HUES64 (cell line): ENCODE results near the gene GOLGA2.

ENCODE experiments used
- H3K27ac ChIP-seq: 2 replicates; pipeline ENCODE4 v1.7.0; 2013; ENCODE audit warnings: low read depth, low read length, inconsistent platforms
- H3K27me3 ChIP-seq: 2 replicates; pipeline ENCODE4 v1.6.1; 2013; ENCODE audit warnings: mild to moderate bottlenecking, low read length; ENCODE audit not compliant: insufficient read depth
- H3K36me3 ChIP-seq: 2 replicates; pipeline ENCODE4 v1.6.1; 2013; ENCODE audit warnings: mild to moderate bottlenecking, low read length; ENCODE audit not compliant: insufficient read depth
- H3K4me1 ChIP-seq: 2 replicates; pipeline ENCODE4 v1.6.1; 2013; ENCODE audit warnings: mild to moderate bottlenecking, low read length, moderate library complexity; ENCODE audit not compliant: insufficient read depth
- H3K4me3 ChIP-seq: 2 replicates; pipeline ENCODE4 v1.5.1; 2013; ENCODE audit warnings: mild to moderate bottlenecking, low read length, moderate library complexity
- H3K9ac ChIP-seq: 2 replicates; pipeline ENCODE4 v1.6.1; 2013; ENCODE audit warnings: mild to moderate bottlenecking, low read depth, low read length
- H3K9me3 ChIP-seq: 2 replicates; pipeline ENCODE4 v1.6.1; 2013; ENCODE audit warnings: low read depth, low read length; ENCODE audit not compliant: insufficient read depth
- WGBS: fragments of 150-250, 120-280 bp; methylation state at CpG from one replicate; pipeline ENCODE4 v1.1.7; 2013; ENCODE audit warnings: missing lambda C conversion rate; 5-methylcytosine and 5-hydroxymethylcytosine counted together

Gene GOLGA2

DNA sequence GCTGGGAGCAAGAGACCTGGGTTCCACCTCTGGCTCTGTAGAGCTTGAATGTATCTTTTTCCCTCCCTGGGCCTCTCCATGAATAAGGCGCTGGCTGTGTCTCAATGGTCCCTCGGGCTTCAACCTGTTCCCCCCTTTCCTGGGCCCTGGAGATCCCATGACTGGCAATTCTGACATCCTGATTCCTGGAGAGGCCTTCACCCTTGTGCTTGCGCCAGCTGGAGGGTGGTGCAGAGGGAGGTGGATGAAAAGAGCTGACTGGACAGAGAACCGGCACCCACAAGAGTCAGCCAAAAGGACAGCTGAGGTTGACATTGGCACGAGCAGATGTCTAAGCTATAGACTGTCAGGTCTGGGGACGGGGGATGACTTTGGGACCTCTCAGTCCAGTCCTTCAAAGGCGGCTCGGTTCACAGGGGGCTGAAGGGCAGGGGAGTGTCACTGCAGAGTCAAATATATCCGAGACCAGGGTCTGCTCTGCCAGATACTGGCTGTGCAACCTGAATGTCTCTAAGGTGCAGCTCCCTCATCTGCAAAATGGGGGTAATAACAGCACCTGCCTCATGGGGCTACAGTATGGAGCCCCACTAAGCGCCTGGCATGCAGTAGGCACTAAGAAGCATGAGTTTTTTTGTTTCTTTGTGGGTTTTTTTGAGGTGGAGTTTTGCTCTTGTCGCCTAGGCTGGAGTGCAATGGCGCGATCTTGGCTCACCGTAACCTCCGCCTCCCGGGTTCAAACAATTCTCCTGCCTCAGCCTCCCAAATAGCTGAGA lies 58.8 kb downstream of the GOLGA2 start:
- 93% methylated on average over 16 of the region's 16 CpGs for WGBS

DNA sequence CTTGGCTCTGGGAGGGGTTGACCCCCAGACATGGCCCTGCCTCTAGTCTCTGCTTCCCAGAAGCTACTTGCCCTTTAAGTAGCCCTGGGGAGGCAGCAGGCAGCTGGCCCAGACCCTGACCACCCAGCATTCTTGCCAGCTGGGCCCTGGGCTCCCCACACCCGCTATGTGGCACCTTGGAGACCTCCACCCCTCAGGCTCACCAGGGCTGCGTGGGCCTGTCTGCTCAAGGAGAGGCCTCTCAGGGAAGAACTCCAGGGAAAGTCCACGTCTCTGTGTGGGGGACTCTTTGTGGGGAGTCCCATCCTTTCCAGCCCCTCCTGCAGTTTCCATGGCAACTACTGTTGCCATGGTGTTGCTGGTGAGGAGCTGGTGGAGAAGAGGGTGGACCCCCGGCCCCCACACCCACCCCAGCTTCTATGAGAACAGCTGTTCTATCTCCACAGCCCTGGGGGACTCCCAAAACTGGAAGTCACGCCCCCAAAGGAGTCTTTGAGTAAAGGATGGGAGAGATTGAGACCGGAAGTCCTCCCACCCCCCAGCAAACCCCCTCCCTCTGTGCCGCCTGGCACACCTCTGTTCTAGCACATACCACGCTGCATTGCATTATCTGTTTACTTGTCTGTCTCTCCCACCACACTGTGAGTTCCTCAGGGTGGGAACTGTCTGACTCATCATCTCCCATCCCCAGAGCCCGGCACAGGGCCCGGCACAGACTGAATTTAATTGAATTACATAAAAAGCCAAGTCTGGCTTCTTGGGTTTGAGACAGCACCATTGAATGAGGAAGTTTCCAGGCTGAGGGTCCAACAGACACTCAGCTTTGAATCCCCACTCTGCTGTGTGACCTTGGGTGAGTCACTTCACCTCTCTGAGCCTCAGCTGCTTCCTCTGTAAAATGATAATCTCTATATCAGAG lies 60.1 kb downstream of the GOLGA2 start:
- Histone ChIP-seq H3K9me3 (no peaks in the 10 kb centered on the region), H3K36me3 (peaks cover 16% of the 10 kb centered on the region), H3K27ac (no peak overlapping the region), H3K4me3 (no peak overlapping the region), H3K27me3 (no peaks in the 10 kb centered on the region), H3K9ac (no peak overlapping the region), H3K4me1 (0 out of 2 replicates have a peak, but pooled peaks cover 3% of the 10 kb centered on the region)
- WGBS, result 83% methylated on average over 9 of the region's 10 CpGs

More for the DNA sequence above, 58.8 kb downstream of the GOLGA2 start:
- Histone ChIP-seq H3K36me3 (peaks cover 23% of the 10 kb centered on the region), H3K9ac (no peak overlapping the region), H3K4me1 (0 out of 2 replicates have a peak, but pooled peaks cover 3% of the 10 kb centered on the region), H3K9me3 (no peaks in the 10 kb centered on the region), H3K27ac (no peak overlapping the region), H3K4me3 (no peak overlapping the region), H3K27me3 (no peaks in the 10 kb centered on the region)

DNA sequence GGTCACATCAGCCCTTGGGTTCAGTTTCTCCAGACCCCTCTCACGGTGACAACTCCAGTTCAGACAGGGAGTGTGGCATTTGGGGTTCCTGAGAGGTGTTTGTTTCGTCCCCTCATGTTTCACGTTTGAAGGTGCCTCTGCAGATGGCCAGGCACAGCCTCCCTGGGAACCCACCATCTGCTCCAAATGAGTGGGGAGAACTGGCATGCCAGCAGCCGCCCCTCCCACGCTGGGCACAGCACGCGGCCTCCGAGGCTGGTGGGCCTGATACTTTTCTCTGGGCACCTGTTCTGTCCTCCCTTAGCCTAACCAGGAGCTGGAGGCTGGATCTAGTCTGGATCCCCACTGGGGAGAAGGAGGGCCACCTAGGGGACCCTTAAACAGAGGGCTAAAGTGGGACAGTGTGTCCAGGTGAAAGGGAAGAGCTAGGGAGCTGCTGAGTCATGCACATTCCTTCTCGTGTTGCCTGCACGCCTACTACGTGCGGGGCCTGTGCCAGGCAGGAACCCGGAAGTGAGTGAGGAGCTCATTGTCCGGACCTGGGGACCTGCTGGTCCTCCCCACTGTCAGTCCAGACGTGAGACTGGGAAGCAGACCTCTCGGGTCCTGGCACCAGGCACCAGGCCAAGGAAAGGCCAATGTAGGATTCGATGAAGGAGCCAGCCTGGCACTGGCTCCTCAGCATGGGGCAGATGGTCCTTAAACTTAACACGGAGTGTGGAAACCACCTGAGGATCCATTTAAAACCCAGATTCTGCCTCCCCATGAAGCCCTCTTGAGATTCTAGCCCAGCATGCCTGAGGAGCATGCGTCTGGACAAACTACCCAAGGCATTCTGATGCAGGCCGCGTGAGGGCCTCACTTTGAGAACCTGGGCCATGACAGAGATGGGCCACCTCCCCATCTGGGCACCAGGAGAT lies 61.0 kb downstream of the GOLGA2 start:
- WGBS, result 89% methylated on average over 21 of the region's 21 CpGs
- H3K4me3 ChIP-seq, result no peak overlapping the region
- no peaks in the 10 kb centered on the region for H3K27me3 ChIP-seq
- no peak overlapping the region for H3K9ac ChIP-seq
- H3K4me1 ChIP-seq, result 0 out of 2 replicates have a peak, but pooled peaks cover 3% of the 10 kb centered on the region
- peaks cover 9% of the 10 kb centered on the region for H3K36me3 ChIP-seq
- no peak overlapping the region for H3K27ac ChIP-seq
- no peaks in the 10 kb centered on the region for H3K9me3 ChIP-seq

DNA sequence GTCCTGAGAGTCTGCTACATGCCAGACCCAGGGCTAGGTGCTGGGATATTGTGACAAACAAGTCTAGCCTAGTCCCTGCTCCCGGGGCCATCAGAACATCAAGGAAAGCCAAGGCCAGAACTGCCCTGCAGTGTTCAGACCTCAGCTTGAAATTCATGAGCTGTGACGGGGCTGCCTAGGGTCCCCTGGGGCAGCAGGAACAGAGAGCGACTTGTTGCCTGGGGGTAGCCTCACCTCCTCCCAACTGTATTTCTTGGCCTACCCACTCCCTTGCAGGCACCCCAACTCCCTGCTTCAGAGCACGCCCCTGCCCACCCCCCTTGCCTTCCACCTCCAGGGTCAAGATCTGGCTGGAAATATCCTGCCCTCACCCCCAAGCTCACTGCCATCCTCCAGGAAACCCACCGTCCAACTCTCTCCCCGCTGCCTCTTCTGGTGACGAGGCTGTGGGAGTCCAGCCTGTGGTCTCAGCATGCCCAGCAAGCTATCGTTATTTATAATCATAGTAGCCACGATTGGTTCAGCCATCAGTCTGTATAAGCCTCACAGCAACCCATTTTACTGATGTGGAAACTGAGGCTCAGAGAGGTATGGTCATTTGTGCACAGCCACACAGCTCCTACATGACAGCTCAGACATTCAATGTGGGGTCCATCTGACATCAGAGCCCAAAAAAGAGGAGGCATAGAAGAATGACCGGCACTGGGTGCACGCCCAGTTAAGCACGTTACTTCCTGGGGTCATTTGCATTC lies 61.9 kb downstream of the GOLGA2 start:
- WGBS, result 93% methylated on average over 12 of the region's 12 CpGs
- Histone ChIP-seq H3K27me3 (no peaks in the 10 kb centered on the region), H3K27ac (no peak overlapping the region), H3K36me3 (no peaks in the 10 kb centered on the region; the same call in 1 of the 2 replicates), H3K4me1 (0 out of 2 replicates have a peak, but pooled peaks cover 3% of the 10 kb centered on the region), H3K9ac (no peak overlapping the region), H3K9me3 (no peaks in the 10 kb centered on the region), H3K4me3 (no peak overlapping the region)

DNA sequence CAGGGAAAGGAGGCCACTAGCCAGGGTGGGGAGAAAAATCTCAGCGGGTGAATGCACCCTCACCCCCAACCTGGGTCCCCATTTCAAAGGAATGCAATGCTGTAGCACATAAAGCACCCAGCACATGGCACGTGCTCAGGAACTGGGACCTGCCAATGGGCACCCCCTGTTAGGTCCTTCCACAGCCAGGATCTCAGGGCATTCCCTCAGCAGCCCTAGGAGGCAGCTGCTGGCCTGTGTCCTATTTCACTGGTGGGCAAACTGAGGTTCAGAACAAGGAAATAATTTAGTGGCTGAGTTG lies 63.9 kb downstream of the GOLGA2 start:
- H3K4me1 ChIP-seq, result no peaks in the 10 kb centered on the region
- 84% methylated on average over 2 of the region's 2 CpGs for WGBS
- no peak overlapping the region for H3K27ac ChIP-seq
- H3K9ac ChIP-seq, result no peak overlapping the region
- peaks cover 6% of the 10 kb centered on the region; the same call in 1 of the 2 replicates for H3K36me3 ChIP-seq
- H3K27me3 ChIP-seq, result no peaks in the 10 kb centered on the region
- no peak overlapping the region for H3K4me3 ChIP-seq
- H3K9me3 ChIP-seq, result no peaks in the 10 kb centered on the region

DNA sequence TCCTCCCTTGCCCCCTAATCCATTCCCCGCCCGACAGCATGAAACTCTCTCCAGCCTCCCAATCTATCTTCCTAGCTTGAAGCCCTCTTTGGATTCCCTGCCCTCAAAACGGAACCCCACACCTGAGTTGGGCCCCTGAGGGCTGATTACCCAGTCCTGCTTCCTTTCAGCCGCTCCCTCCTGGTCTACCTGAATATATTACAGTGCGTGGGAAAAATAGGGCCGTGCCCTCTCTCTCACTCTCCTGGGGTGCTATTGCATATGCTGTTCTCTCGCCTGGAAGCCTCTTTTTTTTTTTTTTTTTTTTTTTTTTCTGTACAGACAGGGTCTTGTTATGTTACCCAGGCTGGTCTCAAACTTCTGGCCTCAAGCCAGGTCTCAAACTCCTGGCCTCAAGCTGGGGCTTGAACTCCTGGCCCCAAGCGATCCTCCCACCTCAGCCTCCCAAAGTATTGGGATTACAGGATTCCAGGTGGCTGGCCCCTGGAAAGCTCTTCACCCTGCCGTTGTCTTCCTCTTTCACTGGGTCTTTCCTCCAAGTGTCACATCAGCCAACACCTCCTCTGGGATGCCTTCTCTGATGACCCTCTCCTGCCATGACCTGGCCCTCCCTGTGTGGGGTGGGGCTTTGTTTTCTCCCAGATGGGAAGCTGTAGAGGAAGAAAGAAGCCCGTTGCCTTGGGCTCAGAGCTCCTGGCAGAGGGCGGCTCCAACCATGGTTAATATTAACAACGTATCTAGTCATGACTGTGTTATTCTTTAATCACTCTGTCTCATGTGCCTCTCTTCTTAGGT lies 64.4 kb downstream of the GOLGA2 start:
- no peak overlapping the region for H3K9ac ChIP-seq
- 89% methylated on average over 12 of the region's 12 CpGs for WGBS

DNA sequence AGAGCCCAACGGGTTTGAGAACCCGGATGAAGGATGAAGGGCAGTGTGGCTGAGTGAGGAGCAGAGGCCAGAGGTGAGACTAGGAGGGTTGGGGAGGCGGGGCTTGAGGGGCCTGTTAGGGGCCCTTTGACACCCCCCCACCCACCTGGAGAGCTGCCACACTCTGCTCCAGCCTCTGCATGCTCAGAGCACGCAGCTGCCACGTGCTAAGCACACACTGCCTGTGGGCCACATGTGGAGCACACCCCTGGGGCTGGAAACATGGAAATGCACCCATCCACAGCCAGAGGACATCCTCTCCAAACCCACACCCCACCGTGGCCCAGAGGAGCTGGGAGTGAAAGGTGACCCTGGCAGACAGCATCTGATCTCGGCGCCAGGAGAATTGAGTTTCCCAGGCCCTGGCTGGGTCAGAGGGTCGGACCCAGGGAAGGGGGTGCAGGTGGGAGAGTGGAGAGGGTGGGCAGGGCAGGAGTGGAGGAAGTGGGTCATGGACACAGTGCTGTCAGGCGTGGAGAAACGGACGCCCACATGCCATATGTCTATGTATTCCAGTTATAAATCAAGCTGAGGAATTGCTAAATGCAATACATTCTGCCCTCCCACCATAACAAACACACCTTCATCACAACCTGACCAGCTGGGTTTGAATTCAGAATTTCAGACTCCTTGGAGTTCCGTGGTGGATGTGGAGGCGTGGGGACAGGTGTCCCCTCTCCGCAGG lies 66.7 kb downstream of the GOLGA2 start:
- Histone ChIP-seq H3K27me3 (no peaks in the 10 kb centered on the region), H3K27ac (no peak overlapping the region), H3K9ac (no peak overlapping the region), H3K36me3 (peaks cover 6% of the 10 kb centered on the region; the same call in 1 of the 2 replicates), H3K4me1 (peaks cover 6% of the 10 kb centered on the region; the same call in 1 of the 2 replicates), H3K4me3 (no peak overlapping the region), H3K9me3 (no peaks in the 10 kb centered on the region)
- 87% methylated on average over 14 of the region's 15 CpGs for WGBS

More for the DNA sequence above, 64.4 kb downstream of the GOLGA2 start:
- Histone ChIP-seq H3K4me3 (no peak overlapping the region), H3K9me3 (no peaks in the 10 kb centered on the region), H3K4me1 (no peaks in the 10 kb centered on the region), H3K27me3 (no peaks in the 10 kb centered on the region), H3K27ac (no peak overlapping the region), H3K36me3 (peaks cover 6% of the 10 kb centered on the region; the same call in 1 of the 2 replicates)

DNA sequence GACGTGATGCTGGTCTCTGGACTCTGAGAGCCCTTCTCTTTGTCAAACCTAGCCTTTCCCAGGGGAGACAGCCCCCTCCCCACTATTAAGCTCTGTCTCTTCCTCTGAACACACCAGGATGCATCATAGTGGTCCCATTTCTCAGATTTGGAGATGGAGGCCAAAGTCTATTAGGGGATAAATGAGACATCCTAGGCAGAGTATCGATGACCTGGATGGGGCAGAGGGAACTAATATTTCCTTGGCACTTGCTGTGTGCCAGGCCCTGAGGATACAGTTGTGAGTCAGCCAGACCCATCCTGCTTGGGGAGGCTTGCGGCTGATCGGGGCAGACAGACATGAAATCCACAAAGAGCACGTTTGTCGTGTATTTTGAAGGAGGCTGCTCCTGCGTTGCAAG lies 67.4 kb downstream of the GOLGA2 start:
- Histone ChIP-seq H3K27me3 (no peaks in the 10 kb centered on the region), H3K36me3 (peaks cover 6% of the 10 kb centered on the region; the same call in 1 of the 2 replicates), H3K4me1 (peaks cover 6% of the 10 kb centered on the region; the same call in 1 of the 2 replicates), H3K9ac (no peak overlapping the region), H3K9me3 (no peaks in the 10 kb centered on the region), H3K4me3 (no peak overlapping the region), H3K27ac (no peak overlapping the region)
- WGBS, result 94% methylated on average over 7 of the region's 7 CpGs
